ENCODE data around the gene SPOPL. TPM values are rescaled to one million over a fixed set of nuclear protein-coding genes. Genes with fewer than 3 reads are reported as not detected.

SPOPL gene
- total and polyA plus RNA-seq, 12 donors = 2.2 to 19.9 (median 13.9) TPM

DNA sequence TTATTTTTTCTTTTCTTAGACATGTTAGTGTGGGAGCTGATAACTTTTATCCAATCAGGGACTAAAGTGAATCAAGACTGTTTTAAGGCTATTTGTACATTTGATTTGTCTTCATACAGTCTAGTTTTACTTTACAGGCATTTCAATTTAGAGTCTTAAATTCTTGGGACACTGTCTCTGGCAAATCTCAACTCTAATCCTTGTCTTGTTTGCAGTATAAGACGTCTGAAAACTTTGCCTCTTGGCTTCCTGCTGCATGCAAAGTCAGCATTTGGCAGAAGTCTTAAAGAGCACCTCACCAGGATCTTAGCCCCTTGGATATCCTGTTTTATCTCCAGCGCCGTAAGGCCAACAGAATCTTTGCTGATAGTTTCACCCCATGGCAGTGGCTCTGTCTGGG lies 30.3 kb downstream of the SPOPL start:
- peak in 1 of 8 donors; percentile 25 for ATAC-seq
- Histone ChIP-seq H3K27ac (no peak overlapping the region), H3K36me3 (peaks cover 0 to 7% (median 0%) of the 10 kb centered on the region in 9 donors), H3K4me3 (no peak overlapping the region), H3K4me1 (peaks cover 0 to 25% (median 17%) of the 10 kb centered on the region in 9 donors), H3K9me3 (peaks cover 0 to 3% (median 0%) of the 10 kb centered on the region in 11 donors), H3K27me3 (no peaks in the 10 kb centered on the region)
- WGBS, 2 donors = 39 to 40% methylated on average over 3 of the region's 3 CpGs
- DNase-seq = no peak
- intact Hi-C loops (cut with DNase I) = no loop called here
- TF ChIP-seq, protein P1, sequence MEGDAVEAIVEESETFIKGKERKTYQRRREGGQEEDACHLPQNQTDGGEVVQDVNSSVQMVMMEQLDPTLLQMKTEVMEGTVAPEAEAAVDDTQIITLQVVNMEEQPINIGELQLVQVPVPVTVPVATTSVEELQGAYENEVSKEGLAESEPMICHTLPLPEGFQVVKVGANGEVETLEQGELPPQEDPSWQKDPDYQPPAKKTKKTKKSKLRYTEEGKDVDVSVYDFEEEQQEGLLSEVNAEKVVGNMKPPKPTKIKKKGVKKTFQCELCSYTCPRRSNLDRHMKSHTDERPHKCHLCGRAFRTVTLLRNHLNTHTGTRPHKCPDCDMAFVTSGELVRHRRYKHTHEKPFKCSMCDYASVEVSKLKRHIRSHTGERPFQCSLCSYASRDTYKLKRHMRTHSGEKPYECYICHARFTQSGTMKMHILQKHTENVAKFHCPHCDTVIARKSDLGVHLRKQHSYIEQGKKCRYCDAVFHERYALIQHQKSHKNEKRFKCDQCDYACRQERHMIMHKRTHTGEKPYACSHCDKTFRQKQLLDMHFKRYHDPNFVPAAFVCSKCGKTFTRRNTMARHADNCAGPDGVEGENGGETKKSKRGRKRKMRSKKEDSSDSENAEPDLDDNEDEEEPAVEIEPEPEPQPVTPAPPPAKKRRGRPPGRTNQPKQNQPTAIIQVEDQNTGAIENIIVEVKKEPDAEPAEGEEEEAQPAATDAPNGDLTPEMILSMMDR (IDR thresholded peaks at IDR 0.05) = no peak

DNA sequence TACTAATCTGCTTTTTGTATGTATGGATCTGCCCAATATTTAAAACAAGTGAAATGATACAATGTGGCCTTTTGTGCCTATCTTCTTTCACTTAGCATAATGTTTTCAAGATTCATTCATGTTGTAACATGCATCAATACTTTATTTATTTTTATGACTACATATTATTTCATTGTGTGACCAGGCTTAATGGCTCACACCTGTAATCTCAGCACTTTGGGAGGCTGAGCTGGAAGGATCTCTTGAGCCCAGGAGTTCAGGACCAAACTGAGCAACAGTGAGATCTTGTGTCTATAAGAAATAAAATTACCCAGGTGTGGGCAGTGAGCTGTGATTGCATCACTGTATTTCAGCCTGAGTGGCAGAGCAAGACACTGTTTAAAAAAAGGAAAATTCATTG lies 33.2 kb downstream of the SPOPL start:
- TF ChIP-seq, protein P1 (IDR thresholded peaks at IDR 0.05) = no peak
- Histone ChIP-seq H3K27ac (no peak overlapping the region), H3K27me3 (no peaks in the 10 kb centered on the region), H3K4me3 (no peak overlapping the region), H3K9me3 (peaks cover 0 to 22% (median 10%) of the 10 kb centered on the region in 11 donors), H3K4me1 (peaks cover 0 to 23% (median 13%) of the 10 kb centered on the region in 9 donors), H3K36me3 (peaks cover 0 to 23% (median 0%) of the 10 kb centered on the region in 9 donors)
- no peak for ATAC-seq
- intact Hi-C loops (cut with DNase I) = no loop called here
- DNase-seq = no peak

DNA sequence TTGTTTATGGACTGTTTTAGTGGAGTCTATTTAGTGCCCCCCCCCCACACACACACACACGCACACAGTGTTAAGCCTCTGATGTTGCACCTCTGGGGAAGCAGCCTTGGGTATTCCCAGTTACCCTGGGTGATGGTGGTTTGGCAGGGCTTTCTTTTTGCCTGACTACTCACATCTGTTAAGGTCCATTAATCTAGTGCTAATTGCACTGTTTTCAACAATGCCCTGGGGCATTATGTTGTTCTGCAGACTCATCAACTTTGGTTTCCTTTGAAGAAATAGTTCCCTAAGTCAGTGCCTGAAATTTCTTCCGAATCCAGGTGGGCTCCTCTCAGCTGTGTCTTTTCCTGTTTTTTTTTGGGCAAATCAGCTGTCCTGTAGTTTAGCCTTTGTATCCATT lies 34.7 kb downstream of the SPOPL start:
- ATAC-seq = no peak
- 81 to 87% methylated on average over 2 of the region's 2 CpGs for WGBS, 2 donors
- intact Hi-C loops (cut with DNase I) = no loop called here

DNA sequence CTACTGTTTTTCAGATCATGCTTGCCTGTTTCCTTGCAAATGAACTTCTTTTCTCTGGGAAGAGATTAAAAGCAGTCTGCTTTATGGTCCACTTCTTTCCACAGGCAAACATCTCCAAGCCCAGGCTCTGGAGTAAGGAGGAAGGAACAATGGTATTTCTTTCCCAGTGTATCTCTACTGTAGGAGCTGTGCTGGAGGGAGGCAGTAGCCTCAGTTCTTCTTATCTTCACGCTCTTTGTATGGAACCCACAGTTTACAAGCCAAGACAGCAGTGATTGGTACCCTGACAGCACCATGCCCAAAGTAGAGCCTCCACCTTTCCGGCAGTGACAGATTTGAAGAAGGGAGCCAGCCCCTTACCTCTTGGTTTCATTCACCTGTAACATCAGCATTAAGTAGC lies 35.2 kb downstream of the SPOPL start:
- Histone ChIP-seq H3K27me3 (no peaks in the 10 kb centered on the region), H3K4me1 (peaks cover 0 to 13% (median 5%) of the 10 kb centered on the region in 9 donors), H3K9me3 (peaks cover 0 to 25% (median 10%) of the 10 kb centered on the region in 11 donors), H3K4me3 (no peak overlapping the region), H3K36me3 (peaks cover 0 to 23% (median 0%) of the 10 kb centered on the region in 9 donors), H3K27ac (no peak overlapping the region)
- DNase-seq (no peak), ATAC-seq (no peak)
- TF ChIP-seq, protein P1 (IDR thresholded peaks at IDR 0.05) = no peak
- intact Hi-C loops (cut with DNase I) = no loop called here
- WGBS, 2 donors = 98 to 99% methylated on average over 2 of the region's 2 CpGs

More for the DNA sequence above, 34.7 kb downstream of the SPOPL start:
- TF ChIP-seq, protein P1 (IDR thresholded peaks at IDR 0.05) = no peak
- Histone ChIP-seq H3K4me1 (peaks cover 0 to 17% (median 9%) of the 10 kb centered on the region in 9 donors), H3K27ac (no peak overlapping the region), H3K9me3 (peaks cover 0 to 25% (median 10%) of the 10 kb centered on the region in 11 donors), H3K27me3 (no peaks in the 10 kb centered on the region), H3K4me3 (no peak overlapping the region), H3K36me3 (peaks cover 0 to 23% (median 0%) of the 10 kb centered on the region in 9 donors)
- DNase-seq = no peak
